GM18505 (cell line): ENCODE results near the gene RREB1.

ENCODE experiments used
- ATAC-seq: cut with Tn5 transposase; IDR thresholded peaks from one replicate; pipeline ENCODE4 v1.9.1; 2021; ENCODE audit not compliant: unreplicated experiment
- POLR2A ChIP-seq: IDR thresholded peaks from 4 replicates; pipeline ENCODE4 v1.6.1; 2011; ENCODE audit warnings: borderline replicate concordance; ENCODE audit not compliant: insufficient read depth, insufficient read length; ENCODE audit errors: extremely low read depth

RREB1 gene

GRCh38 chr6:7246401-7247178 lies 138.8 kb downstream of the RREB1 start:
- peak; percentile 10 for TF ChIP-seq POLR2A
- ATAC-seq: no peak

- no peak for ATAC-seq
- TF ChIP-seq POLR2A: no peak
Observed at GRCh38 chr6:7247179-7247456, 139.4 kb downstream of the RREB1 start.

GRCh38 chr6:7247828-7248227 lies 140.1 kb downstream of the RREB1 start:
- no peak for ATAC-seq
- no peak for TF ChIP-seq POLR2A

GRCh38 chr6:7249391-7249790 lies 141.6 kb downstream of the RREB1 start:
- ATAC-seq: no peak
- TF ChIP-seq POLR2A: no peak

- ATAC-seq: no peak
- no peak for TF ChIP-seq POLR2A
Observed at GRCh38 chr6:7249946-7250643, 142.3 kb downstream of the RREB1 start.

- no peak for ATAC-seq
- TF ChIP-seq POLR2A: no peak
Observed at GRCh38 chr6:7250812-7251211, 143.1 kb downstream of the RREB1 start.

GRCh38 chr6:7251646-7252260 lies 144.0 kb downstream of the RREB1 start:
- no peak for TF ChIP-seq POLR2A

GRCh38 chr6:7252390-7252789 lies 144.6 kb downstream of the RREB1 start:
- no peak for ATAC-seq
- no peak for TF ChIP-seq POLR2A

More at GRCh38 chr6:7251646-7252260, 144.0 kb downstream of the RREB1 start:
- ATAC-seq: no peak

- ATAC-seq: no peak
- no peak for TF ChIP-seq POLR2A
Observed at GRCh38 chr6:7254980-7255835, 147.4 kb downstream of the RREB1 start.

GRCh38 chr6:7255918-7256317 lies 148.2 kb downstream of the RREB1 start:
- no peak for ATAC-seq
- no peak for TF ChIP-seq POLR2A

- ATAC-seq: no peak
- no peak for TF ChIP-seq POLR2A
Observed at GRCh38 chr6:7256785-7257184, 149.0 kb downstream of the RREB1 start.

- ATAC-seq: no peak
- no peak for TF ChIP-seq POLR2A
Observed at GRCh38 chr6:7257521-7258230, 149.9 kb downstream of the RREB1 start.
